ENCODE measurements around the gene B3GALT2.
"Not testable (repeated sequence)": the region's sequence is repeated elsewhere in the genome, so short reads cannot be mapped to it uniquely, and the experiment has no call there.

B3GALT2 gene

GRCh38 chr1:193185901-193186731, at the start of gene B3GALT2:
Gene B3GALT2, minus strand, starts transcription at chr1:193186613. Its CDS starts 5,051 bp downstream, at chr1:193181562.
- in situ Hi-C loops (cut with MboI; ENCODE audit: low sequenced_read_pairs): no loop called here

DNA sequence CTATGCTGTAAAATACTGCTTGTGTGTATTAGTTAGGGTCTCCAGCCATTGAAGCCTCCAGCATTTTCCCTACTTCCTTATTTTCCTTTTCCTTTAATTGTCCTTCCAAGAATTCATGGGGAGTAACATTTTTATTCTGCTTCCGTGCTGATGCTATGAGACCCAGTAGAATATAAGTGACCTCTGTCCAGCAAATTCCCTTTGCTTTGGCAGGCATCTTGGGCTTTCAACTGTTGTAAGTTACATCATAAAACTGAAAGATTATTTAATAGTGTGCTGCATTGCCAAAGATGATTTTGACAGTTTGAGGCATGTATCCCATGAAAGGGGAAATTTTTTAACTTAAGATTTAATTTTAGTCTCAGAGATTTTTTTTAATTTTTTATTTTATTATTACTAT, 48.1 kb upstream of the B3GALT2 start:
- in situ Hi-C loops (cut with MboI; ENCODE audit: low sequenced_read_pairs): no loop called here

DNA sequence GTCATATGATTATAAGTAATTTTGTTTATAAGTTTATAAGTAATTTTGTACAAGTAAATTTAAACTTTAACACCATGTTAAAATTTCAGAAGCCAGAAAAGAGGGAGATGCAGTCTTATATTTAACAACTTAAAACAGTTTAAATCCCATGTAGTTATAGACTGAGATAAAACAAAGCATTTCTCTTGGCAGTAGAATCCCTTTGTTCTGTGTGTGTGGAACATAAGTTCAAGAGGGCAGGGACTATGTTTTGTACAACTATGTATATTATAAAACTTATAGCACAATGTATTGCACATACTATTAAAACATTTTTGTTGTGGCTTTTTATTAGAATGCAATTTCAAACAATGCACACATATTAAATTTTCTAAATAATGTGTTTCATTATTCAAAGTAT, 44.7 kb upstream of the B3GALT2 start:
- in situ Hi-C loops (cut with MboI; ENCODE audit: low sequenced_read_pairs): not testable (repeated sequence)

- in situ Hi-C loops (cut with MboI; ENCODE audit: low sequenced_read_pairs): no loop called here
Observed at GRCh38 chr1:193229136-193229535, 42.7 kb upstream of the B3GALT2 start.

GRCh38 chr1:193222056-193222615, 35.7 kb upstream of the B3GALT2 start:
- in situ Hi-C loops (cut with MboI; ENCODE audit: low sequenced_read_pairs): no loop called here

DNA sequence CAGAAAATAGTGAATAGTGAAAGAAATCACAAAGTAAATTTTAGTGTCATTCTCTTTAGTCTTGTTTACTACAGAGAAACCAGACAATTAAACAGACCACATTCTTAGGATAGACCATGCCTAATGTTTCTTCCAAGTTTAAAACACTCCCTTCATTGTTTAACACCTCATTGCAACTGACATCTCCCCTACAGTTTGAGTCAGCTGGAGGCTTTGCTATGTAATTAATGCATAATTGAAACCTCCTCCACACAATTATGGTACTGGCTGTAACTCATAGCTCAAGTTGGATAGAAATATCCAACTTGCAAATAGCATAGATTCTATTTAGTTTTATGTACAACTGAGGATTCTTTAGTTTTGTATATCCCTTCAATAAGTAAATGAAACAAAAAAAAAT, 35.2 kb upstream of the B3GALT2 start:
- in situ Hi-C loops (cut with MboI; ENCODE audit: low sequenced_read_pairs): no loop called here

DNA sequence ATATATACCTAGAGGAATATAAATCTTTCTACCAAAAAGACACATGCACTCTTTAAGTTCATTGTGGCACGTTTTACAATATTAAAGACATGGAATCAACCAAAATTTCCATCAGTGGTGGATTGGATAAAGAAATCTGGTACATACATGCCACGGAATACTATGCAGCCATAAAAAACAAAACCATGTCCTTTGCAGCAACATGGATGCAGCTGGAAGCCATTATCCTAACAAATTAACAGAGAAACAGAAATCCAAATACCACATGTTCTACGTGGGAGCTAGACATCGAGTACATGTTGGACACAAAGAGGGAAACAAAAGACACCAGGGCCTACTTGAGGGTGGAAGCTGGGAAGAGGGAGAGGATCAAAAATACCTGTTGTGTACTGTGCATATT, 33.0 kb upstream of the B3GALT2 start:
- in situ Hi-C loops (cut with MboI; ENCODE audit: low sequenced_read_pairs): no loop called here

- in situ Hi-C loops (cut with MboI; ENCODE audit: low sequenced_read_pairs): no loop called here
Observed at GRCh38 chr1:193216920-193217319, 30.5 kb upstream of the B3GALT2 start.

DNA sequence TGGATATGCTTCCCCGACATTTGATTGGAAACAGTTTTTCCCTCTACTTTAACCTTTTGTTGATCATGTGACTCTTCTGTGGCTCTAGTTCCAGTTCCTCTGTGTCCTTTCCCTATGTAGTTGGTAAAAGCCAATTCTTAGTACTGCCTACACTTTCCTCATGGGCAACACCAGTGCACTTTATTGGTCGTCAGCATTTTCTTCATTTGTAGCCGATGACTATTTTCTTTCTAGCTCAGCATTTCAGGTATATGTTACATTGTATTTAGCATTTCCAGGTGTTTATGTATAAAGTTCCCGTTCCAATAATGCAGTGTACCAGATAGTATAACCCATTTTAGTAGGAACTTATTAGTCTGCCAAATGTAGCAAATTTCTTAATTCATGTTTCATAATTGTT, 27.6 kb upstream of the B3GALT2 start:
- in situ Hi-C loops (cut with MboI; ENCODE audit: low sequenced_read_pairs): no loop called here

- in situ Hi-C loops (cut with MboI; ENCODE audit: low sequenced_read_pairs): no loop called here
Observed at GRCh38 chr1:193212637-193213036, 26.2 kb upstream of the B3GALT2 start.

DNA sequence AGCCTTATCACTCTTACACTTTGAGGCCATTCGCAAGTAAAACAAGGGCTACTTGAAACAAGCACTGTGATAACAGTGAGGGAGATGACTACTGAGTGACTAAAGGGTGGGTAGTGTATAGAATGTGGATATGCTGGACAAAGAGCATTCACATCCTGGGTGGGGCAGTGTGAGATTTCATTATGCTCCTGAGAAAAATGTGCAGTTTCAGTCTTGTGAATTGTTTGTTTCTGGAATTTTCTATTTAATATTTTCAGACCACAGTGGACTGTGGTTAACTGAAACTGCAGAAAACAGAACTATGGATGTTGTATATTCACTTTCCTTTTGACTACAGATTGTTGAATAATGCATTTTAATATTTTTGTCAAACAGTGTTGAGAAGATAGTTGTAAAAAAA, 25.1 kb upstream of the B3GALT2 start:
- in situ Hi-C loops (cut with MboI; ENCODE audit: low sequenced_read_pairs): no loop called here

GRCh38 chr1:193210996-193211395, 24.6 kb upstream of the B3GALT2 start:
- in situ Hi-C loops (cut with MboI; ENCODE audit: low sequenced_read_pairs): no loop called here

GRCh38 chr1:193201021-193201420, 14.6 kb upstream of the B3GALT2 start:
- in situ Hi-C loops (cut with MboI; ENCODE audit: low sequenced_read_pairs): no loop called here

GRCh38 chr1:193199940-193200339, 13.5 kb upstream of the B3GALT2 start:
- in situ Hi-C loops (cut with MboI; ENCODE audit: low sequenced_read_pairs): no loop called here

DNA sequence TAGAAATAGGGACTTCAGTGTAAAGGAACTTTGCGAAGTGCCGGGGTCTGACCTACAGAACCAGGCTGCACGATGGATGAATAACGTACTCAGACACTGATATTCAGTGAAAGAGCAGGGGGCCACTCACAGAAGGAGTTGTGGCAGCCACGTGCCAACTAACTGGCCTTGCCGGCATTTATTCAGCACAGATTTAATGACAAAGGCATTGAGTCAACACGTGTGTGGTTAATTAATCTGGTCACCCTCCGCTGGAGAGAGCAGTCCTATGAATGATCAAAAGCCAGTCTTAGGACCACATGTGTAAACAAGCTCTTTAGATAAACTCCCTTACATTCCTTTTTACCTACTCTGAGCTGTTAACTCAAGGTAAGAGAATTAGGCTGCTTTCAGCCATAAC, 6.2 kb upstream of the B3GALT2 start:
- in situ Hi-C loops (cut with MboI; ENCODE audit: low sequenced_read_pairs): no loop called here

DNA sequence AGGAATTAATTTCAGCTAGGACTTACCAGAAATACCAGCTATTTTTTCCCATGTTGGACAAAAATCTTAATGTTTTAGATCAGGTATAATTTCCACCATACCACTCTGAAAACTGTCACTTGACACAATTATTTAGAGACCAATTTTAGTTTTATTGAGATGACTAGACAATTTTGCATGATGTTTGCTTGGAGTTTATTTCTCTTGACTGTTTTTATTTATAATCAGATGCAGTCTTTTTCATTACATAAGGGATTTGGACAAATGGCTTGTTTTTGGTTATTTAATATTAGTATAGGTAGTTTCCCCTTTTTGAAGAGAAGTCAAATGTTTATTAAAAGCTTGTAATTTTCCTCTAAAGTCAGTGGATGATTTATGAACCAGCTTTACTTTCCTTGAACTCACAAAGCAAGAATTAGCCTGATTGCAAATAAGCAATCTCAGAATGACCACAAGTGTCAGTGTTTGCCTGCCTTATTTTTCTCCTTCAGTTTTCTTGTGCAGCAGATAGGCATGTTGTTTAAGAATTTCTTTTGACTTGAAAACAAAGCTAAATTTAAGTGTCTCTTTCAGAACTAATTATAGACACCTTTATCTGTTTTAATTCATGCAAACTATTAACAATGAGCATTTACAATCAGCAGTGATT, 3.8 kb upstream of the B3GALT2 start:
- in situ Hi-C loops (cut with MboI; ENCODE audit: low sequenced_read_pairs): no loop called here

- in situ Hi-C loops (cut with MboI; ENCODE audit: low sequenced_read_pairs): no loop called here
Observed at GRCh38 chr1:193189442-193190095, 3.2 kb upstream of the B3GALT2 start.

DNA sequence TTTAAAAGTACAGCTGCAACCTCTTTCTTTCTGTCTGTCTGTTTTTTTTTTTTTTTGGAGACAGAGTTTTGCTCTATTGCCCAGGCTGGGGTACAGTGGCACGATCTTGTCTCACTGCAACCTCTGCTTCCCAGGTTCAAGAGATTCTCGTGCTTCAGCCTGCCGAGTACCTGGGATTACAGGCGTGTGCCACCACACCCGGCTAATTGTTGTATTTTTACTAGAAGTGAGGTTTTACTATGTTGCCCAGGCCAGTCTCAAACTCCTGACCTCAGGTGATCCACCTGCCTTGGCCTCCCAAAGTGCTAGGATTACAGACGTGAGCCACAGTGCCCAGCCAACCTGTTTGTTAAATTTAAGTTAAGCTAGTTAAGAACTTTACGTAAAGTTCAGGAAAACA, 2.5 kb upstream of the B3GALT2 start:
- in situ Hi-C loops (cut with MboI; ENCODE audit: low sequenced_read_pairs): not testable (repeated sequence)

- in situ Hi-C loops (cut with MboI; ENCODE audit: low sequenced_read_pairs): no loop called here
Observed at GRCh38 chr1:193187114-193187513, 701 bp upstream of the B3GALT2 start.

DNA sequence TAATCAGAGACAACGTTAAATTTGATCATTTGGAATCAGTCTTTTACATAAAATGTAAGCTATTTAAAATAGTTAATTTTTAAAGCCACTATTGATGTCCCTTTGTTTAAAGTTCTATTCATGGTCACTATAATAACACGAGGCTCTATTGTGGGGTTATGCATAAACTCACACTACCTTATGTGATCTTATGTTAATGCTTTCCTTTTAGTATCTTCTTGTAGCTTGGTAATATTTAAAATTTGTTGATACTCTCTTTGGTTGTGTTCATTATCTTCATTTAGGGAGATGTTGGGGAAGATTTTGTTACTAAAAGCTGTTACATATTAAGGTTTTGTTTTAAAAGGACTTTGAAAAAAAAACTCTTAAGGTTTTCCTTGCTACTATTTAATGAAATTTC, 1.2 kb downstream of the B3GALT2 start:
- in situ Hi-C loops (cut with MboI; ENCODE audit: low sequenced_read_pairs): no loop called here

DNA sequence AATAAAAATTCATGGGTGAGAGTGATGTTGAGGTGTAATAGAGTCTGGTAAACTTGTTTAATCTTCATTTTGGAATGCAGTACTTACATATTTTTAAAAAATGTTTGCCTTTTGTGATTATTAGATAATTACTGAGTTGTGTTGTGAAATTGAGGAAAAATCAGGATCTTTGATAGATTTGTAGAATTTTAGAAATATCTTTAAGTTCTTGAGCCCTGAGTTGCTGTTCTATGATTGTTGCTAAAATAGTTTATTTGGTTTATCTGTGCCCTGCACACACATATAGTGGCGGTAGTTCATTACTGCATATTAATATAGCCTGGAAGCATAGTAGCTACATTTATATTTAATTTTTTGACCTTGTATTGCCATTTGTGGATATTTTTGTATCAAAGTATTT, 1.6 kb downstream of the B3GALT2 start:
- in situ Hi-C loops (cut with MboI; ENCODE audit: low sequenced_read_pairs): no loop called here

Measured in HL-60/S4 treated with retinoic acid at 250 ng/mL for 4 days and 3 days (cell line).